Keratinocyte (primary cell): Measurements from ENCODE around the gene C4orf54. TPM values are rescaled to one million over a fixed set of nuclear protein-coding genes. Genes with fewer than 3 reads are reported as not detected.

Source experiments
- DNase-seq: peaks from one replicate; pipeline ENCODE4 v3.0.0-alpha.2; 2011; ENCODE audit warnings: low read depth, missing footprints, low spot score
- FAIRE-seq: peaks from 2 replicates; lab custom pipeline; 2011; peaks lifted over from hg19 to GRCh38; lab: Jason Lieb, UNC
- H2AFZ ChIP-seq: 2 replicates; pipeline ENCODE4 v1.6.0; 2012; ENCODE audit warnings: low read length, control low read depth, inconsistent platforms; ENCODE audit not compliant: control insufficient read depth
- H3K27ac ChIP-seq: 2 replicates; pipeline ENCODE4 v1.5.1; 2011; ENCODE audit warnings: low read length; ENCODE audit not compliant: control insufficient read depth, insufficient read depth
- H3K27me3 ChIP-seq: 3 replicates; pipeline ENCODE4 v1.6.0; 2011; ENCODE audit warnings: low read length; ENCODE audit not compliant: control insufficient read depth, insufficient read depth; ENCODE audit errors: extremely low read depth
- H3K36me3 ChIP-seq, 2 experiments: 2 replicates in 1 of 2; 3 replicates in 1 of 2; pipeline ENCODE4 v1.5.1; 2011; ENCODE audit warnings: low read length in 2 of 2, mild to moderate bottlenecking in 1 of 2; ENCODE audit not compliant: control insufficient read depth in 2 of 2, insufficient read depth in 2 of 2; ENCODE audit errors: extremely low read depth in 1 of 2
- H3K4me1 ChIP-seq: 3 replicates; pipeline ENCODE4 v1.5.1; 2011; ENCODE audit warnings: low read length; ENCODE audit not compliant: control insufficient read depth, insufficient read depth; ENCODE audit errors: extremely low read depth
- H3K4me2 ChIP-seq: 3 replicates; pipeline ENCODE4 v1.6.0; 2011; ENCODE audit warnings: low read depth, low read length; ENCODE audit not compliant: control insufficient read depth, insufficient read depth; ENCODE audit errors: extremely low read depth
- H3K4me3 ChIP-seq, 3 experiments: fragments of 200-600 bp in 1 of 3; sonication (generic) in 1 of 3; 2 replicates in 2 of 3; 3 replicates in 1 of 3; pipeline ENCODE4 v1.5.1; 2011 to 2016; ENCODE audit warnings: low read length in 3 of 3, mild to moderate bottlenecking in 3 of 3, control low read depth in 2 of 3, inconsistent platforms in 1 of 3, low read depth in 1 of 3, mixed read lengths in 1 of 3, mixed run types in 1 of 3, moderate library complexity in 1 of 3; ENCODE audit not compliant: control insufficient read depth in 2 of 3, insufficient read depth in 2 of 3; ENCODE audit errors: extremely low read depth in 1 of 3
- H3K79me2 ChIP-seq: 2 replicates; pipeline ENCODE4 v1.6.0; 2012; ENCODE audit warnings: low read length; ENCODE audit not compliant: control insufficient read depth, insufficient read depth
- H3K9ac ChIP-seq: 3 replicates; pipeline ENCODE4 v1.6.0; 2011; ENCODE audit warnings: low read length; ENCODE audit not compliant: control insufficient read depth, insufficient read depth; ENCODE audit errors: extremely low read depth
- H3K9me1 ChIP-seq: 3 replicates; pipeline ENCODE4 v1.6.0; 2011; ENCODE audit warnings: low read length; ENCODE audit not compliant: control insufficient read depth, insufficient read depth; ENCODE audit errors: extremely low read depth
- H3K9me3 ChIP-seq: 2 replicates; pipeline ENCODE4 v1.5.1; 2012; ENCODE audit warnings: low read depth, low read length; ENCODE audit not compliant: control insufficient read depth
- H4K20me1 ChIP-seq: 3 replicates; pipeline ENCODE4 v1.6.0; 2011; ENCODE audit warnings: low read length; ENCODE audit not compliant: control insufficient read depth, insufficient read depth; ENCODE audit errors: extremely low read depth
- CTCF ChIP-seq, 3 experiments: IDR thresholded peaks in 1 of 3; conservative IDR thresholded peaks in 1 of 3; optimal IDR thresholded peaks in 1 of 3; 2 replicates in 2 of 3; 3 replicates in 1 of 3; pipeline versions ENCODE3 to v1.5.1; 2011; ENCODE audit warnings: low read length in 3 of 3, mild to moderate bottlenecking in 3 of 3, moderate library complexity in 2 of 3, control low read depth in 1 of 3, inconsistent platforms in 1 of 3; ENCODE audit not compliant: insufficient read depth in 2 of 3; ENCODE audit errors: extremely low read depth in 1 of 3
- EZH2 ChIP-seq: IDR thresholded peaks from one replicate; pipeline ENCODE4 v1.6.1; 2012; ENCODE audit warnings: inconsistent platforms, mild to moderate bottlenecking, low read length, moderate library complexity
- dilution Hi-C: fragments of 300-500 bp; cut with MboI; formaldehyde crosslinking; loops from one replicate; pipeline ENCODE4 v1.7.0; 2020; ENCODE audit warnings: low sequenced_read_pairs; ENCODE audit not compliant: extremely low pct_ligation_motif_present
- polyA plus RNA-seq, 5 experiments: library from polyadenylated mRNA; depleted of rRNA in 3 of 5; stranded (reverse) in 3 of 5; stranded (forward) in 1 of 5; unstranded in 1 of 5; fragments of >200 nt; gene quantifications; 1 replicate in 1 of 5; 2 replicates in 3 of 5; 3 replicates in 1 of 5; pipeline versions ENCODE4 v1.2.1 to v1.2.3, GENCODE V29; 2011 to 2012; ENCODE audit warnings: missing spikeins in 2 of 5, low read depth in 1 of 5, low replicate concordance in 1 of 5

Gene C4orf54
- polyA plus RNA-seq, 1 donor (not counting 4 experiments of a cell fraction or from before 2014, with no cell fraction given), result 0.01 TPM

DNA sequence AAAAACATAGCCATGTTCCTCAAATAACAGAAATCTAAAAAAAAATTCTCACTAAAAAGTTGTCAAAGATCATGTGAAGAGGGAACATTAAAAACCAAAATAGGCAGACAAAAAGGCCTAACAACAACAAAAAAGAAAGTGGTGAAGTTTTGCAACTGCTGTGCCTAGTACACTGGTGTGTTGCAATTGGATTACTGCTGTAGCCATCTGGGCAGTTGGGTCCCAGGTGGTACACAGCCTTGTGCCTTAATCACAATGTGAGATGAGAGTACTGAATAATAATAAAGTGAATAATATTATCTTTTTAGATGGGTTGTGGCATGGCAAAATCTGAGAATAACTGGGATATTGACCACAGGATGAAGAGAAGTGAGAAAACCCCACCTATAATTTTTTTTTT, 12.0 kb downstream of the C4orf54 start:
- Histone ChIP-seq H3K9me1 (no peaks in the 10 kb centered on the region), H3K4me1 (no peaks in the 10 kb centered on the region), H2AFZ (no peak overlapping the region), H3K9me3 (no peaks in the 10 kb centered on the region), H3K79me2 (no peaks in the 10 kb centered on the region), H3K4me2 (no peak overlapping the region), H3K27ac (no peak overlapping the region), H3K27me3 (peaks cover 7% of the 10 kb centered on the region), H3K4me3 (no peak overlapping the region), H4K20me1 (no peaks in the 10 kb centered on the region), H3K36me3 (no peaks in the 10 kb centered on the region), H3K9ac (no peak overlapping the region)
- no peak for FAIRE-seq
- dilution Hi-C loops, result no loop called here
- DNase-seq, result no peak
- TF ChIP-seq CTCF (optimal IDR thresholded peaks at IDR 0.05 in 1 of 3, IDR thresholded peaks at IDR 0.05 in 1 of 3, conservative IDR thresholded peaks at IDR 0.05 in 1 of 3; ENCODE audit: extremely low read depth in 1 of 3, insufficient read depth in 2 of 3, low read length in 3 of 3) (no peak), EZH2 (no peak)

- H3K27me3 ChIP-seq, result peaks cover 1% of the 10 kb centered on the region
- H3K4me2 ChIP-seq, result no peak overlapping the region
- no peak for DNase-seq
- H3K4me1 ChIP-seq, result no peaks in the 10 kb centered on the region
- no peaks in the 10 kb centered on the region for H3K79me2 ChIP-seq
- no peak overlapping the region for H3K27ac ChIP-seq
- H3K9me3 ChIP-seq, result no peaks in the 10 kb centered on the region
- H4K20me1 ChIP-seq, result no peaks in the 10 kb centered on the region
- H2AFZ ChIP-seq, result no peak overlapping the region
- H3K36me3 ChIP-seq, result no peaks in the 10 kb centered on the region
- no peaks in the 10 kb centered on the region for H3K9me1 ChIP-seq
- dilution Hi-C loops, result no loop called here
- TF ChIP-seq CTCF (optimal IDR thresholded peaks at IDR 0.05 in 1 of 3, IDR thresholded peaks at IDR 0.05 in 1 of 3, conservative IDR thresholded peaks at IDR 0.05 in 1 of 3; ENCODE audit: extremely low read depth in 1 of 3, insufficient read depth in 2 of 3, low read length in 3 of 3) (no peak), EZH2 (no peak)
- FAIRE-seq, result no peak
- H3K4me3 ChIP-seq, result no peak overlapping the region
- no peak overlapping the region for H3K9ac ChIP-seq
Observed at GRCh38 chr4:99645036-99645435, 12.6 kb downstream of the C4orf54 start.
